Activated CD8-positive, alpha-beta memory T cell treated with anti-CD3 and anti-CD28 coated beads for 24 hours (primary cell): Measurements from ENCODE around the gene PGAP2.
"Not testable (repeated sequence)": the region's sequence is repeated elsewhere in the genome, so short reads cannot be mapped to it uniquely, and the experiment has no call there.

Experiments used
- DNase-seq: peaks from one replicate; pipeline ENCODE4 v3.0.0-alpha.2; 2020

PGAP2 gene

GRCh38 chr11:3807909-3808860, at the start of gene PGAP2:
Gene PGAP2, plus strand, starts transcription at chr11:3808560. Its CDS starts 2,700 bp downstream, at chr11:3811260.
- DNase-seq, result peak; percentile 85

GRCh38 chr11:3764266-3764665, 44.1 kb upstream of the PGAP2 start:
- no peak for DNase-seq

DNA sequence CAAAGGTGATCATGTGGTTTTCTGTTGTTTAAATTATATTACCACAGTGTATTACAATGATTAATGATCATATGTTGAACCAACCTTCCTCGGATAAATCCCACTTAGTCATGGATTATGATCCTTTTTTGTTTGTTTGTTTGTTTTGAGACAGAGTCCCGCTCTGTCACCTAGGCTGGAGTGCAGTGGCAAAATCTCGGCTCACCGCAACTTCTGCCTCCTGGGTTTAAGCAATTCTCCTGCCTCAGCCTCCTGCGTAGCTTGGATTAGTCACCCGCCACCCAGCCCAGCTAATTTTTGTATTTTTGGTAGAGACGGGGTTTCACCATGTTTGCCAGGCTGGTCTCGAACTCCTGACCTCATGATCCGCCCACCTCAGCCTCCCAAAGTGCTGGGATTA, 41.5 kb upstream of the PGAP2 start:
- DNase-seq, result not testable (repeated sequence)

DNA sequence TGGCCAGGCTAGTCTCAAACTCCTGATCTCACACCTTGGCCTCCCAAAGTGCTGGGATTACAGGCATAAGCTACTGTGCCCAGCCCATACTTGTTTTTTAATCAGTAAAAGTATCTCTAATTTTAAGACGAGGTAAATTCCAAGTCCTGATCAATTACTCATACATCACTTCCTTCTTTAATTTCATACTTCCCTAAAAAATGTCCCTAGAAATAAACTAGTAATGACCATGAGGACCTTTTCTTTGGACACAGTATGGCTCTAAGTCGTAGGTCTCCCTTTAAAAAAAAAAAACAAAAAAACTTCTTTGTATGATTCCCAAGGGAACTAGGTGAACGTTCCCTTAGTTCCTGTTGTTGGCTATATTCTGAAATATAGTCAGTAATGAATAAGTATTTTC, 40.8 kb upstream of the PGAP2 start:
- no peak for DNase-seq

DNA sequence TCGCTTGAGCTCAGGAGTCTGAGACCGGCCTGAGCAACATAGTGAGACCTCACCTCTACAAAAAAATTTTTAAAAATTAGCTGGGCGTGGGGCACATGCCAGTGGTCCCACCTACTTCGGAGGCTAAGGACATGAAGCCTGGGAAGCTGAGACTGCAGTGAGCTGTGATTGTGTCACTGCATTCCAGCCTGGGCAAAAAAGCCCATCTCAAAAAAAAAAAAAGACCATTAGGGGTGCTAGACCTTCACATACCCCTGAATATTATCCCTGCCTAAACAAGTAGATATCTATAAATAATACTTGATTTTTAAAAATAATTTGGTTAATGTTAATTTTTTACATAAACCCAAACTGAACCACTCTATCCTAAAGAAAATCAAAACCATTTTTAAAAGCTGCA, 35.2 kb upstream of the PGAP2 start:
- no peak for DNase-seq

DNA sequence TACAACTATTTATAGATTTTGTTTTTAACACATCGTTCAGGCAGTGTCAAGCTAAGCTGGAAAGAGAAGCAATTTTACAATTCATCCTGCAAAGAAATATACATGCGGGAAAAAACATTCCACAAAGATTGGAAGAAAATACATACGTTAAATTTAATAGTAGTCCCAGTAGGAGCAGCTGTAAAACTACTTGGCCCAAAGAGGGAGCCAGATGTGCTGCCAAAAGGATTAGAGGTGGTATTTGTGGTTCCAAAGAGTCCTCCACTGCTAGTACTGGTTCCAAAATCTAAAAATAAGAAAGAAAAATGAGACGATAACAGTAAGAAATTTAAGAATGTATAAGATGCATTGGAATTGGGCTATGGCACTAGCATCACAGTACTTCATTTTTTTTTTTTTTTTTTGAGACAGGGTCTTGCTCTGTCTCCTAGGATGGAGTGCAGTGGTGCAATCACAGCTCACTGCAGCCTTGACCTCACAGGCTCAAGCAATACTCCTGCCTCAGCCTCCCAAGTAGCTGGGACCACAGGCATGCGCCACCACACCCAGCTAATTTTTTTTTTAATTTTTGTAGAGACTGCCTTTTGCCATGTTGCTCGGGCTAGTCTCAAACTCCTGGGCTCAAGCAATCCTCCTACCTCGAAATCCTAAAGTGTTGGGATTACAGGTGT, 32.5 kb upstream of the PGAP2 start:
- DNase-seq, result no peak

DNA sequence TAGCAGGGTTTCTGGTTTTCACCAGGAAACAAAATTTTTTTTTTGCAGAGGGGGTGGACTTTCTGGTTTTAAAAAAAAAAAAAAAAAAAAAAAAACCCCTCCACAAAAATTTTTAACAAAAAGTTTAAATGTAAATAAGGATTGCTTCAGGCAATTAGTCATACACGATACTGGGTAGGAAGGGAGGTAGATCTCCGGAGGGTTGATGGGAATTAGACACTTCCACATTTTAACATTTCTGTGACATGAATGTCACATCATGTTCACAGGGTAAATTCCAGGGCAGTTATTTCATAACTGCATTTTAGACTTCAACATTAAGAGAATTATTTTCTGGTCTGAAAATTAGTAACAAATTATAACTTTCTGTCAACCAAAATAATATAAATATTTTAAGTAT, 26.9 kb upstream of the PGAP2 start:
- no peak for DNase-seq

DNA sequence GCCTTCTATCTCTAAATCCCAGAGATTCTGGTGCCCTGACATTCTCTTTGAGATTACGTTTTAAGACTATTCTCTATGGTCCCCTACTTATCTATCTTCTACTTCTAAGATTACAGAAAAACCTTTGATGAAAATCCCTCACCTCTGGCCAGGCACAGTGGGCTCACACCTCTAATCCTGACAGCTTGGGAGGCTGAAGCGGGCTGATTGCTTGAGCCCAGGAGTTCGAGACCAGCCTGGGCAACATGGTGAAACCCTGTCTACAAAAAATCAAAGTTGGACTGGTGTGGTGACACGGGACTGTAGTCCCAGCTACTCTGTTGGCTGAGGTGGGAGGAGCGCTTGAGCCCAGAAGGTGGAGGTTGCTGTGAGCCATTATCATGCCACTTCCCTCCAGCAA, 25.4 kb upstream of the PGAP2 start:
- DNase-seq, result no peak

DNA sequence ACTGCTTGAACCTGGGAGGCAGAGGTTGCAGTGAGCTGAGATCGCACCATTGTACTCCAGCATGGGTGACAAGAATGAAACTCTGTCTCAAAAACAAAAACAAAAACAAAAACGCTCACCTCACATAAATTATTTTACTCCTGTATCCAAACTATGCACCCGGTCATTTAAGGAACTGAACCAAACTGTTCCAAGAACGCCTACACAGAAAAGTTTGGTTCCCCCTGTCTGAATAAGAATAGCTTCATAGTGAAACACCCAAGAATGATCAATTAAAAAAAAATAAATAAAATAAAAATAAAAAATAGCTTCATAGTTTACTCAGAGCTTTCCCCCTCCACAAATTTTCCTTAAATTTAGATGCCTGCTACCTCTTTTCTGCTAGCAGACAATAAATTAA, 24.7 kb upstream of the PGAP2 start:
- no peak for DNase-seq

- no peak for DNase-seq
These were observed 21.5 kb upstream of the PGAP2 start for GRCh38 chr11:3786781-3787428.

- peak; percentile 32 for DNase-seq
These were observed 14.0 kb upstream of the PGAP2 start for GRCh38 chr11:3794387-3794786.

DNA sequence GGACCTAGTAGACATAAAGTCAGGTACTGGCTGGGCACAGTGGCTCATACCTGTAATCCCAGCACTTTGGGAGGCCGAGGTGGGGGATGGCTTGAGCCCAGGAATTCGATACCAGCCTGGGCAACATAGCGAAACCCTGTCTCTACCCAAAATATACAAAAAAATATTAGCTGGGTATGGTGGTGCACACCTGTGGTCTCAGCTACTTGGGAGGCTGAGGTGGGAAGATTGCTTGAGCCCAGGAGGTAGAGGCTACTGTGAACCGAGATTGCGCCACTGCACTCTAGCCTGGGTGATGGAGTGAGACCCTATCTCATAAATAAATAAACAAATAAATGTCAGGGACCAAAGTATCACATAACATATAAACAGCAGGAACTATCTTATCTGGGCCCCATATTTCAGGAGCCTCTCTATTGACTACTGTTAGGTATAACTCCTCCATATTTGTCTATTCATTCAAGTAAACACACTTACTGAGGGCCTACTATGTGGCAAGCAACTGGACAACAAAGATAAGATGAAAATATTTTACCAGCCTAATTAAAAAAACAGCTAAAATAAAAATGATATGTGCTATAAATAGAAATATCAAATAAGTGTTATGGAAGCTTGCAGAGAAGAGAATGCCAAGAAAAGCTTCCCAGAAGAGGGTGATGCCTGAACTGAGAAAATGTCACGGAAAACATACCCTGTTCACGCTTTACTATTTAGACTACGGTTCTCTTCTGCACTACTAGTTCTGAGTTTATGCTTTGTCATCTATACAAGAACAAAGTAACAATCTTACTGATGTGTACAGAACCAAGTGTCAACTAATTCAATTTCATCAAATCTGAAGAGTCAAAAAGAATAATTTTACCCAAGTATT, 13.0 kb upstream of the PGAP2 start:
- DNase-seq, result peak; percentile 26

- no peak for DNase-seq
These were observed 12.4 kb upstream of the PGAP2 start for GRCh38 chr11:3796002-3796311.

GRCh38 chr11:3796346-3796745, 12.0 kb upstream of the PGAP2 start:
- peak; percentile 47 for DNase-seq

DNA sequence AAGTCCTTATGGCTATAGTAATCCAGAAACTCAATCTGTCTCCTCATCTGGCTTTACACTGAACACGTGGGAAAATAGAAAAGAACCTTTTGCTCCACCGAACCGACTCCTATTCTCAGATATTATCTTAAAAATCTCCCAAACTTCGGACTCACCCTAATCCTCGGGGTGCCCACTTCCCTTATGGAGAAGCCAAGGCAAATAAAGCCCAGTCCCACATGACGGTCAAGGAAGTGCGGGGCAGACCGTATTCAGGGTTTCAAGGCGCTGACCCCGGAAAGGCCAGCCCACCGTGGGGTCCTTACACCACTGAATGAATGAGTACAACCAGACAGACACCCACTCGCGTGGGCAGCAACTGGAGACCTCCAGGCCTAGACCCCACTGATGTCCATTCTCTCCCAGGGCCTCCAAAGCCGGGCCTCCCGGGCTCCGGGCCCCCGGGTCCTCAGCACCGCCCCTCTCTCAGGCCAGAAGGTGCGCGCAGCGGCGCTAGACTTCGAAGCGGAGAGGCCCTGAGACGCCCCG, 11.5 kb upstream of the PGAP2 start:
- DNase-seq, result no peak

- peak; percentile 99 for DNase-seq
These were observed 10.8 kb upstream of the PGAP2 start, which contains the start of gene NUP98 for GRCh38 chr11:3797329-3798090. Gene NUP98, minus strand, starts transcription at chr11:3797554. Its CDS starts 15,437 bp downstream, at chr11:3782117.

- no peak for DNase-seq
These were observed 9.2 kb upstream of the PGAP2 start for GRCh38 chr11:3799143-3799542.

DNA sequence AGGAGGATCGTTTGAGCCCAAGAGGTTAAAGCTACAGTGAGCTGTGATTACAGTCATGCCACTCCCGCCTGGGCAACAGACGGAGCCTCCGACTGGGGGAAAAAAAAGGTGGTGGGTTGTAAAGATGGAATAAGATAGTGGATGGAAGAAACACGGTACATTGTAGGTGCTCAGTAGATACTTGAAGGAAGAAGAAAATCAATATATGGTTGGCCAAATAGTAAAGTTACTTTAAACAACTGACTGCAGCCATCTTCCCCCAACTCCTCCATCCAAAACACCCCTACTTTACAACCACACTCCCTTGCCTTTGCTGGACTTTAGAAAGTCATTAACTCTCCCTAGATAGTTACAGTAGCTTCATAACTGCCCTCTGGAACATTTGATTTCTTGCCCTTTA, 8.5 kb upstream of the PGAP2 start:
- DNase-seq, result no peak

GRCh38 chr11:3802011-3802790, 6.2 kb upstream of the PGAP2 start:
- DNase-seq, result no peak

DNA sequence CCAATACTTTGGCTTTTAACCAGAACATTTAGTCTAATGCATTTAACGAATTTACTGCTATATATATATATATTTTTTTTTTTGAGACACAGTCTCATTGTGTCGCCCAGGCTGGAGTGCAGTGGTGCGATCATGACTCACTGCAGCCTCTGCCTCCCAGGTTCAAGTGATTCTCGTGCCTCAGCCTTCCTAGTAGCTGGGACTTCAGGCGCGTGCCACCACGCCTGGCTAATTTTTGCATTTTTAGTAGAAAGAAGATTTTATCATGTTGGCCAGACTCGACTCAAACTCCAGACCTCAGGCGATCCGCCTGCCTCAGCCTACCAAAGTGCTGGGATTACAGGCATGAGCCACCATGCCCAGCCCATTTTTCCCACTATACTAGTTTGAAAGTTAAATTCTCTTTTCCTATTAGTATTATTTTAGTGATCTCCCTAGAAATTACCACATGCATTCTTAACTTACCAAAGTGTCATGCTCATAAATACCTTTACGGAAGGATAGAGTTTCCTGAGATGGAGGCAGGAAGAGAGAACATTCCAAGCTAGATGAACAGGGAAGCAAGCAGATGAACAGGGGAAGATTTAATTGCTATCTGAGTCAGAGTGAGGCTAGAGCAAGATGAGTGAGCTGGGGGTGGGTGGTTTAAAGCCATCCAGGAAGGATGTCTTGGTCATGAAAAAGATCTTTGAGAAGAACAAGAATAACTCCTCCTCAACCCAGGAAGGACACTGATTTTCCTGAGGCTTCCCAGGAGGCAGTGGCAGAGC, 4.4 kb upstream of the PGAP2 start:
- DNase-seq, result no peak
